A549 (cell line): Measurements from ENCODE around the gene PAQR8.

Experiments
- BHLHE40 ChIP-seq: IDR thresholded peaks from 2 replicates; pipeline ENCODE4 v1.6.1; 2012; ENCODE audit warnings: low read depth, low read length, inconsistent platforms
- CBX8 ChIP-seq: fragments of 200-600 bp; sonication (generic); IDR thresholded peaks from 2 replicates; pipeline ENCODE4 v1.6.1; 2016
- CEBPB ChIP-seq, 2 experiments: fragments of >200 bp in 1 of 2; sonication (Bioruptor Twin) in 1 of 2; formaldehyde crosslinking in 1 of 2; IDR thresholded peaks; 2 replicates each; pipeline ENCODE4 v1.6.1; 2012 to 2016
- CHD2 ChIP-seq: fragments of 150-350 bp; IDR thresholded peaks from 2 replicates; pipeline ENCODE4 v1.6.1; 2014; ENCODE audit warnings: low read length; ENCODE audit not compliant: partially characterized antibody
- EP300 ChIP-seq, 2 experiments: fragments of >200 bp; sonication (Bioruptor Twin); formaldehyde crosslinking; IDR thresholded peaks; 2 replicates in 1 of 2; 3 replicates in 1 of 2; pipeline ENCODE4 v1.6.1; 2016 to 2017
- KDM1A ChIP-seq: fragments of 200-600 bp; sonication (generic); IDR thresholded peaks from 2 replicates; pipeline ENCODE4 v1.6.1; 2016; ENCODE audit warnings: low read depth, mild to moderate bottlenecking
- PHF8 ChIP-seq: fragments of 200-600 bp; sonication (generic); IDR thresholded peaks from 2 replicates; pipeline ENCODE4 v1.6.1; 2016; ENCODE audit warnings: low read depth, mild to moderate bottlenecking, antibody characterized with exemption, moderate library complexity, borderline replicate concordance
- POLR2A ChIP-seq: IDR thresholded peaks from 2 replicates; pipeline ENCODE4 v1.6.1; 2012; ENCODE audit warnings: mild to moderate bottlenecking, low read length
- RAD21 ChIP-seq, 2 experiments: fragments of >200 bp in 1 of 2; sonication (Bioruptor Twin) in 1 of 2; formaldehyde crosslinking in 1 of 2; IDR thresholded peaks in 1 of 2; conservative IDR thresholded peaks in 1 of 2; 2 replicates in 1 of 2; 3 replicates in 1 of 2; pipeline ENCODE4 v1.6.1; 2012 to 2018; ENCODE audit warnings: inconsistent platforms in 1 of 2
- RCOR1 ChIP-seq: fragments of 150-350 bp; IDR thresholded peaks from 2 replicates; pipeline ENCODE4 v1.6.1; 2014; ENCODE audit warnings: antibody characterized with exemption, low read length, low read depth
- TF ChIP-seq, protein P1 (sequence below): fragments of 250-450 bp; sonication (Bioruptor Pico); IDR thresholded peaks from 2 replicates; pipeline ENCODE4 v1.5.0; 2021; ENCODE audit warnings: mild to moderate bottlenecking, moderate library complexity, borderline replicate concordance
- TF ChIP-seq, protein P2 (sequence below): fragments of >200 bp; sonication (Bioruptor Twin); formaldehyde crosslinking; IDR thresholded peaks from 3 replicates; pipeline ENCODE4 v1.5.1; 2016
- TF ChIP-seq, protein P3 (sequence below): IDR thresholded peaks from 2 replicates; pipeline ENCODE4 v1.6.1; 2012
- TF ChIP-seq, protein P4 (sequence below): fragments of >200 bp; sonication (Bioruptor Twin); formaldehyde crosslinking; IDR thresholded peaks from 3 replicates; pipeline ENCODE4 v1.6.1; 2016

DNA sequence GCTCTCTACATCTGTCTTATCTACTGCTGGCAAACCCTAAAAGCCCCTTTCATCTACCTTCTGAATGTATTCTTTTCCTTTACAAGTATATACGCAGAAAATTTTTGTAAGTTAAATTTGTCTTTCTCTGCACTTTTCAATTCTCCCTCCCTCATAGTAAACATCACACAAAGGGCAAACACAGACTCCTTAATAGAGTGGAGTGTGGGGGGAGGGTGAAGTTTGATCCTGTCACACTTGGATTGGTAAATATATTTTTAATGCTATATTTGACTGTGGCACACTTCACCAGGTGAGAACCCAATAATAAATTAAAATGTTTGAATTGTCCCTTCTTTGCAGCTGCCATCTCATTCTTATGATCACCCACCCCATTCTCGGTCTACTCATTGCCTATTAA, 33.2 kb upstream of the PAQR8 start:
- TF ChIP-seq, protein P1, sequence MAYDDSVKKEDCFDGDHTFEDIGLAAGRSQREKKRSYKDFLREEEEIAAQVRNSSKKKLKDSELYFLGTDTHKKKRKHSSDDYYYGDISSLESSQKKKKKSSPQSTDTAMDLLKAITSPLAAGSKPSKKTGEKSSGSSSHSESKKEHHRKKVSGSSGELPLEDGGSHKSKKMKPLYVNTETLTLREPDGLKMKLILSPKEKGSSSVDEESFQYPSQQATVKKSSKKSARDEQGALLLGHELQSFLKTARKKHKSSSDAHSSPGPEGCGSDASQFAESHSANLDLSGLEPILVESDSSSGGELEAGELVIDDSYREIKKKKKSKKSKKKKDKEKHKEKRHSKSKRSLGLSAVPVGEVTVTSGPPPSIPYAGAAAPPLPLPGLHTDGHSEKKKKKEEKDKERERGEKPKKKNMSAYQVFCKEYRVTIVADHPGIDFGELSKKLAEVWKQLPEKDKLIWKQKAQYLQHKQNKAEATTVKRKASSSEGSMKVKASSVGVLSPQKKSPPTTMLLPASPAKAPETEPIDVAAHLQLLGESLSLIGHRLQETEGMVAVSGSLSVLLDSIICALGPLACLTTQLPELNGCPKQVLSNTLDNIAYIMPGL (CRISPR knock-in tag), result no peak
- TF ChIP-seq, protein P2, sequence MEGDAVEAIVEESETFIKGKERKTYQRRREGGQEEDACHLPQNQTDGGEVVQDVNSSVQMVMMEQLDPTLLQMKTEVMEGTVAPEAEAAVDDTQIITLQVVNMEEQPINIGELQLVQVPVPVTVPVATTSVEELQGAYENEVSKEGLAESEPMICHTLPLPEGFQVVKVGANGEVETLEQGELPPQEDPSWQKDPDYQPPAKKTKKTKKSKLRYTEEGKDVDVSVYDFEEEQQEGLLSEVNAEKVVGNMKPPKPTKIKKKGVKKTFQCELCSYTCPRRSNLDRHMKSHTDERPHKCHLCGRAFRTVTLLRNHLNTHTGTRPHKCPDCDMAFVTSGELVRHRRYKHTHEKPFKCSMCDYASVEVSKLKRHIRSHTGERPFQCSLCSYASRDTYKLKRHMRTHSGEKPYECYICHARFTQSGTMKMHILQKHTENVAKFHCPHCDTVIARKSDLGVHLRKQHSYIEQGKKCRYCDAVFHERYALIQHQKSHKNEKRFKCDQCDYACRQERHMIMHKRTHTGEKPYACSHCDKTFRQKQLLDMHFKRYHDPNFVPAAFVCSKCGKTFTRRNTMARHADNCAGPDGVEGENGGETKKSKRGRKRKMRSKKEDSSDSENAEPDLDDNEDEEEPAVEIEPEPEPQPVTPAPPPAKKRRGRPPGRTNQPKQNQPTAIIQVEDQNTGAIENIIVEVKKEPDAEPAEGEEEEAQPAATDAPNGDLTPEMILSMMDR, result no peak
- TF ChIP-seq POLR2A, result no peak
- TF ChIP-seq CHD2, result no peak
- no peak for TF ChIP-seq EP300 (IDR thresholded peaks at IDR 0.05)
- no peak for TF ChIP-seq CBX8
- TF ChIP-seq RAD21 (conservative IDR thresholded peaks at IDR 0.05 in 1 of 2, IDR thresholded peaks at IDR 0.05 in 1 of 2), result no peak
- no peak for TF ChIP-seq BHLHE40
- TF ChIP-seq, protein P3, sequence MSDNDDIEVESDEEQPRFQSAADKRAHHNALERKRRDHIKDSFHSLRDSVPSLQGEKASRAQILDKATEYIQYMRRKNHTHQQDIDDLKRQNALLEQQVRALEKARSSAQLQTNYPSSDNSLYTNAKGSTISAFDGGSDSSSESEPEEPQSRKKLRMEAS, result no peak
- TF ChIP-seq KDM1A, result no peak
- TF ChIP-seq RCOR1, result no peak
- TF ChIP-seq CEBPB (IDR thresholded peaks at IDR 0.05), result no peak
- TF ChIP-seq, protein P4, sequence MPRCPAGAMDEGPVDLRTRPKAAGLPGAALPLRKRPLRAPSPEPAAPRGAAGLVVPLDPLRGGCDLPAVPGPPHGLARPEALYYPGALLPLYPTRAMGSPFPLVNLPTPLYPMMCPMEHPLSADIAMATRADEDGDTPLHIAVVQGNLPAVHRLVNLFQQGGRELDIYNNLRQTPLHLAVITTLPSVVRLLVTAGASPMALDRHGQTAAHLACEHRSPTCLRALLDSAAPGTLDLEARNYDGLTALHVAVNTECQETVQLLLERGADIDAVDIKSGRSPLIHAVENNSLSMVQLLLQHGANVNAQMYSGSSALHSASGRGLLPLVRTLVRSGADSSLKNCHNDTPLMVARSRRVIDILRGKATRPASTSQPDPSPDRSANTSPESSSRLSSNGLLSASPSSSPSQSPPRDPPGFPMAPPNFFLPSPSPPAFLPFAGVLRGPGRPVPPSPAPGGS, result no peak
- TF ChIP-seq PHF8, result no peak
